Measurements from ENCODE around the gene DIAPH3.

The DIAPH3 gene

GRCh38 chr13:59680429-59681024 is 483.2 kb downstream of the DIAPH3 start:
- H3K27ac Mint-ChIP-seq, result no peak overlapping the region
- H3K27me3 Mint-ChIP-seq, result no peaks in the 10 kb centered on the region
- intact Hi-C loops (cut with micrococcal nuclease), result loop anchor here (1.0 to 10.0 kb wide), 3 partner anchors 90 to 751 kb away; no protein-coding TSS in a partner anchor
- no peaks in the 10 kb centered on the region for H3K9me3 Mint-ChIP-seq
- H3K36me3 Mint-ChIP-seq (ENCODE audit: low read depth), result no peaks in the 10 kb centered on the region
- peaks cover 15% of the 10 kb centered on the region for H3K4me1 Mint-ChIP-seq (ENCODE audit: low read depth)
- H3K4me3 Mint-ChIP-seq, result no peak overlapping the region

GRCh38 chr13:59679254-59679653 is 484.5 kb downstream of the DIAPH3 start:
- Mint-ChIP-seq H3K4me3 (no peak overlapping the region), H3K9me3 (no peaks in the 10 kb centered on the region), H3K36me3 (ENCODE audit: low read depth) (no peaks in the 10 kb centered on the region), H3K4me1 (ENCODE audit: low read depth) (peaks cover 15% of the 10 kb centered on the region), H3K27me3 (peaks cover 3% of the 10 kb centered on the region), H3K27ac (no peak overlapping the region)
- intact Hi-C loops (cut with micrococcal nuclease), result loop anchor here (10.0 kb wide), 1 partner anchor 134 kb away; no protein-coding TSS in a partner anchor

- Mint-ChIP-seq H3K36me3 (ENCODE audit: low read depth) (no peaks in the 10 kb centered on the region), H3K27me3 (peaks cover 3% of the 10 kb centered on the region), H3K9me3 (no peaks in the 10 kb centered on the region), H3K4me3 (no peak overlapping the region), H3K27ac (no peak overlapping the region), H3K4me1 (ENCODE audit: low read depth) (peaks cover 10% of the 10 kb centered on the region)
- intact Hi-C loops (cut with micrococcal nuclease), result loop anchor here (1.0 to 10.0 kb wide), 2 partner anchors 133 to 287 kb away; no protein-coding TSS in a partner anchor
Observed at GRCh38 chr13:59677966-59678814, 485.5 kb downstream of the DIAPH3 start.

GRCh38 chr13:59677430-59677829 is 486.3 kb downstream of the DIAPH3 start:
- H3K36me3 Mint-ChIP-seq (ENCODE audit: low read depth), result no peaks in the 10 kb centered on the region
- no peaks in the 10 kb centered on the region for H3K9me3 Mint-ChIP-seq
- intact Hi-C loops (cut with micrococcal nuclease), result loop anchor here (10.0 kb wide), 1 partner anchor 133 kb away; no protein-coding TSS in a partner anchor
- no peak overlapping the region for H3K4me3 Mint-ChIP-seq
- no peak overlapping the region for H3K27ac Mint-ChIP-seq
- peaks cover 3% of the 10 kb centered on the region for H3K27me3 Mint-ChIP-seq
- peaks cover 8% of the 10 kb centered on the region for H3K4me1 Mint-ChIP-seq (ENCODE audit: low read depth)

- Mint-ChIP-seq H3K27ac (no peak overlapping the region), H3K4me1 (ENCODE audit: low read depth) (peaks cover 7% of the 10 kb centered on the region), H3K9me3 (no peaks in the 10 kb centered on the region), H3K36me3 (ENCODE audit: low read depth) (no peaks in the 10 kb centered on the region), H3K27me3 (peaks cover 3% of the 10 kb centered on the region), H3K4me3 (no peak overlapping the region)
- intact Hi-C loops (cut with micrococcal nuclease), result loop anchor here (10.0 kb wide), 1 partner anchor 130 kb away; no protein-coding TSS in a partner anchor
Observed at GRCh38 chr13:59674616-59675015, 489.1 kb downstream of the DIAPH3 start.

- no peak overlapping the region for H3K27ac Mint-ChIP-seq
- intact Hi-C loops (cut with micrococcal nuclease), result loop anchor here (10.0 kb wide), 1 partner anchor 128 kb away; no protein-coding TSS in a partner anchor
- peaks cover 7% of the 10 kb centered on the region for H3K4me1 Mint-ChIP-seq (ENCODE audit: low read depth)
- peaks cover 4% of the 10 kb centered on the region for H3K27me3 Mint-ChIP-seq
- H3K9me3 Mint-ChIP-seq, result no peaks in the 10 kb centered on the region
- no peaks in the 10 kb centered on the region for H3K36me3 Mint-ChIP-seq (ENCODE audit: low read depth)
- H3K4me3 Mint-ChIP-seq, result no peak overlapping the region
Observed at GRCh38 chr13:59673286-59673685, 490.4 kb downstream of the DIAPH3 start.

GRCh38 chr13:59672445-59672844 is 491.3 kb downstream of the DIAPH3 start:
- H3K27ac Mint-ChIP-seq, result no peak overlapping the region
- no peaks in the 10 kb centered on the region for H3K36me3 Mint-ChIP-seq (ENCODE audit: low read depth)
- no peaks in the 10 kb centered on the region for H3K9me3 Mint-ChIP-seq
- H3K4me3 Mint-ChIP-seq, result no peak overlapping the region
- H3K27me3 Mint-ChIP-seq, result peaks cover 4% of the 10 kb centered on the region
- H3K4me1 Mint-ChIP-seq (ENCODE audit: low read depth), result peaks cover 7% of the 10 kb centered on the region
- intact Hi-C loops (cut with micrococcal nuclease), result loop anchor here (10.0 kb wide), 1 partner anchor 128 kb away; no protein-coding TSS in a partner anchor

GRCh38 chr13:59671881-59672280 is 491.8 kb downstream of the DIAPH3 start:
- peaks cover 10% of the 10 kb centered on the region for H3K4me1 Mint-ChIP-seq (ENCODE audit: low read depth)
- intact Hi-C loops (cut with micrococcal nuclease), result loop anchor here (10.0 kb wide), 1 partner anchor 127 kb away; no protein-coding TSS in a partner anchor
- H3K27me3 Mint-ChIP-seq, result peaks cover 4% of the 10 kb centered on the region
- no peak overlapping the region for H3K27ac Mint-ChIP-seq
- H3K4me3 Mint-ChIP-seq, result no peak overlapping the region
- no peaks in the 10 kb centered on the region for H3K9me3 Mint-ChIP-seq
- H3K36me3 Mint-ChIP-seq (ENCODE audit: low read depth), result no peaks in the 10 kb centered on the region

- H3K36me3 Mint-ChIP-seq (ENCODE audit: low read depth), result no peaks in the 10 kb centered on the region
- peaks cover 2% of the 10 kb centered on the region for H3K27me3 Mint-ChIP-seq
- H3K27ac Mint-ChIP-seq, result peak overlapping the region; percentile 25
- intact Hi-C loops (cut with micrococcal nuclease), result loop anchor here (5.0 kb wide), 1 partner anchor 209 kb away; no protein-coding TSS in a partner anchor
- H3K9me3 Mint-ChIP-seq, result no peaks in the 10 kb centered on the region
- no peak overlapping the region for H3K4me3 Mint-ChIP-seq
- peaks cover 14% of the 10 kb centered on the region for H3K4me1 Mint-ChIP-seq (ENCODE audit: low read depth)
Observed at GRCh38 chr13:59666504-59666903, 497.2 kb downstream of the DIAPH3 start.

- H3K4me3 Mint-ChIP-seq, result no peak overlapping the region
- H3K36me3 Mint-ChIP-seq (ENCODE audit: low read depth), result no peaks in the 10 kb centered on the region
- peaks cover 2% of the 10 kb centered on the region for H3K27me3 Mint-ChIP-seq
- peaks cover 14% of the 10 kb centered on the region for H3K4me1 Mint-ChIP-seq (ENCODE audit: low read depth)
- intact Hi-C loops (cut with micrococcal nuclease), result loop anchor here (5.0 kb wide), 1 partner anchor 208 kb away; no protein-coding TSS in a partner anchor
- H3K9me3 Mint-ChIP-seq, result no peaks in the 10 kb centered on the region
- no peak overlapping the region for H3K27ac Mint-ChIP-seq
Observed at GRCh38 chr13:59665732-59666131, 498.0 kb downstream of the DIAPH3 start.

- Mint-ChIP-seq H3K4me3 (no peak overlapping the region), H3K27me3 (peaks cover 4% of the 10 kb centered on the region), H3K4me1 (ENCODE audit: low read depth) (peaks cover 14% of the 10 kb centered on the region), H3K27ac (no peak overlapping the region), H3K9me3 (no peaks in the 10 kb centered on the region), H3K36me3 (ENCODE audit: low read depth) (no peaks in the 10 kb centered on the region)
- intact Hi-C loops (cut with micrococcal nuclease), result loop anchor here (5.0 kb wide), 1 partner anchor 208 kb away; no protein-coding TSS in a partner anchor
Observed at GRCh38 chr13:59665184-59665583, 498.5 kb downstream of the DIAPH3 start.

- H3K27me3 Mint-ChIP-seq, result peaks cover 4% of the 10 kb centered on the region
- H3K4me3 Mint-ChIP-seq, result no peak overlapping the region
- H3K9me3 Mint-ChIP-seq, result no peaks in the 10 kb centered on the region
- no peaks in the 10 kb centered on the region for H3K36me3 Mint-ChIP-seq (ENCODE audit: low read depth)
- H3K4me1 Mint-ChIP-seq (ENCODE audit: low read depth), result peaks cover 14% of the 10 kb centered on the region
- intact Hi-C loops (cut with micrococcal nuclease), result no loop called here
- peak overlapping the region; percentile 3 for H3K27ac Mint-ChIP-seq
Observed at GRCh38 chr13:59664586-59664985, 499.1 kb downstream of the DIAPH3 start.

GRCh38 chr13:59663707-59664106 is 500.0 kb downstream of the DIAPH3 start:
- H3K4me3 Mint-ChIP-seq, result no peak overlapping the region
- no peak overlapping the region for H3K27ac Mint-ChIP-seq
- intact Hi-C loops (cut with micrococcal nuclease), result no loop called here
- no peaks in the 10 kb centered on the region for H3K36me3 Mint-ChIP-seq (ENCODE audit: low read depth)
- H3K9me3 Mint-ChIP-seq, result no peaks in the 10 kb centered on the region
- peaks cover 14% of the 10 kb centered on the region for H3K4me1 Mint-ChIP-seq (ENCODE audit: low read depth)
- peaks cover 2% of the 10 kb centered on the region for H3K27me3 Mint-ChIP-seq

GRCh38 chr13:59660582-59660981 is 503.1 kb downstream of the DIAPH3 start:
- no peaks in the 10 kb centered on the region for H3K9me3 Mint-ChIP-seq
- H3K27me3 Mint-ChIP-seq, result peaks cover 2% of the 10 kb centered on the region
- no peaks in the 10 kb centered on the region for H3K36me3 Mint-ChIP-seq (ENCODE audit: low read depth)
- intact Hi-C loops (cut with micrococcal nuclease), result no loop called here
- no peak overlapping the region for H3K27ac Mint-ChIP-seq
- H3K4me3 Mint-ChIP-seq, result no peak overlapping the region
- H3K4me1 Mint-ChIP-seq (ENCODE audit: low read depth), result peaks cover 5% of the 10 kb centered on the region

All from dendritic cell treated with granulocyte-macrophage colony-stimulating factor and Interleukin-4, amounts not matched to agents 40 ng/mL and 50 ng/mL, for 4 days (primary cell).